Heart left ventricle (tissue), 16 donors: ENCODE results near the gene C3orf22. TPM values are rescaled to one million over a fixed set of nuclear protein-coding genes. Genes with fewer than 3 reads are reported as not detected.
A peak's percentile ranks its signal among the peaks of the same experiment; 100 is the strongest.

Source experiments
- ATAC-seq, 4 donors: fragments of 200-7000 bp; cut with Tn5 transposase; one replicate each; pipeline ENCODE4 v1.9.1; 2020 to 2022; ENCODE audit warnings: moderate library complexity in 4 of 4, mild to moderate bottlenecking in 3 of 4, moderate number of reproducible peaks in 1 of 4
- DNase-seq, 5 donors: peaks; one replicate each; pipeline ENCODE4 v3.0.0-alpha.2; 2020
- H3K27ac ChIP-seq, 12 donors: fragments of 200-600 bp; sonication (generic) in 4 of 12; one replicate each; pipeline versions ENCODE4 v1.5.0 to v1.8.0; 2016 to 2022; ENCODE audit warnings: mild to moderate bottlenecking in 2 of 12
- H3K27me3 ChIP-seq, 9 donors: fragments of 200-600 bp; sonication (generic) in 2 of 9; one replicate each; pipeline versions ENCODE4 v1.5.1 to v1.8.0; 2016 to 2022; ENCODE audit warnings: mild to moderate bottlenecking in 3 of 9
- H3K36me3 ChIP-seq, 9 donors: fragments of 200-600 bp; sonication (generic) in 2 of 9; one replicate each; pipeline versions ENCODE4 v1.5.0 to v1.8.0; 2018 to 2022; ENCODE audit warnings: mild to moderate bottlenecking in 2 of 9
- H3K4me1 ChIP-seq, 12 donors: fragments of 200-600 bp; sonication (generic) in 4 of 12; one replicate each; pipeline versions ENCODE4 v1.5.0 to v1.8.0; 2016 to 2022; ENCODE audit warnings: mild to moderate bottlenecking in 3 of 12
- H3K4me3 ChIP-seq, 12 donors: fragments of 200-600 bp; sonication (generic) in 4 of 12; one replicate each; pipeline versions ENCODE4 v1.5.0 to v1.8.0; 2017 to 2022; ENCODE audit warnings: mild to moderate bottlenecking in 9 of 12, moderate library complexity in 4 of 12
- H3K9me3 ChIP-seq, 12 donors: fragments of 200-600 bp; sonication (generic) in 4 of 12; one replicate each; pipeline versions ENCODE4 v1.5.0 to v1.8.0; 2016 to 2022; ENCODE audit warnings: mild to moderate bottlenecking in 1 of 12
- POLR2A ChIP-seq, 2 donors: fragments of 450-650 bp; IDR thresholded peaks; one replicate each; pipeline ENCODE4 v1.6.1; 2017; ENCODE audit warnings: antibody characterized with exemption in 2 of 2, mild to moderate bottlenecking in 2 of 2, moderate library complexity in 2 of 2
- WGBS, 4 donors: extraction: QIAGEN DNeasy Blood & Tissue Kit in 2 of 4; methylation state at CpG; one replicate each; pipeline versions ENCODE4 v1.1.5 to v1.1.7; 2013 to 2018; 5-methylcytosine and 5-hydroxymethylcytosine counted together
- intact Hi-C, 10 donors: fragments of 100-400 bp; cut with DNase I; formaldehyde crosslinking; loops; one replicate each; pipeline versions ENCODE4 v1.11.1 to v1.14.2; 2022
- polyA plus RNA-seq, 2 donors: library from polyadenylated mRNA; stranded (reverse); fragments of 200-250 nt; gene quantifications; one replicate each; pipeline ENCODE4 v1.2.3, GENCODE V29; 2013
- total RNA-seq, 9 donors: library from RNA; depleted of rRNA in 2 of 9; stranded (reverse); fragments of >200 nt in 2 of 9; fragmentation: NEBNext Ultra II Directional in 3 of 9; extraction: Animal tissue kit (Norgen Biotek cat#: 25700) in 3 of 9; gene quantifications; one replicate each; pipeline versions ENCODE4 v1.1.0 to v1.2.4, GENCODE V29; 2016 to 2023
- TF ChIP-seq, protein P1 (sequence below), 12 donors: fragments of 200-600 bp; sonication (generic) in 4 of 12; IDR thresholded peaks; one replicate each; pipeline versions ENCODE4 v1.5.0 to v1.8.0; 2018 to 2022; ENCODE audit warnings: antibody characterized with exemption in 12 of 12, mild to moderate bottlenecking in 5 of 12
- donor health status: ischemic (EF 13 %, LVEDD 7.1; RV severe dilation, severe dysfunction).
- donor health status: healthy with polysubstance abuse.
- donor health status: DM: no; HTN: yes; CAD: no.
- donor health status: DM: no; HTN: no; CAD: no.
- donor health status: ischemic (EF 25% LVEDD 6.9; RV normal size, moderate dysfunction).
- donor health status: ischemic (EF 25% LVEDD 5.7; RV mildly dilated, moderate dysfunction).
- donor health status: healthy.
- donor health status: DM: yes; HTN: yes; CAD: no.
- donor health status: ischemic (EF 35%, LVEDD 5.7; RV mildly dilated, moderate dysfunction).
- donor health status: nonischemic (EF 11% LVEDD 7.7; RV severe dilation, severe dysfunction).
- donor health status: DM: yes; HTN: yes; CAD: no.
- donor health status: PGD.
- donor health status: ischemic (EF 29% LVEDD 5.4; RV normal size, mild dysfunction).
- donor health status: nonischemic (EF 23%, LVEDD 6.1; RV moderate dilation, normal function).

Gene C3orf22
- total and polyA plus RNA-seq, 11 donors: not detected

- DNase-seq (no peak), ATAC-seq (no peak)
- Histone ChIP-seq H3K27ac (peak overlapping the region in 2 of 12 donors; percentile 59 to 78), H3K9me3 (no peaks in the 10 kb centered on the region), H3K4me3 (no peak overlapping the region), H3K4me1 (peaks cover 0 to 38% (median 5%) of the 10 kb centered on the region in 12 donors), H3K36me3 (no peaks in the 10 kb centered on the region), H3K27me3 (peaks cover 0 to 8% (median 0%) of the 10 kb centered on the region in 9 donors)
- no peak for TF ChIP-seq POLR2A (IDR thresholded peaks at IDR 0.05)
- TF ChIP-seq, protein P1, sequence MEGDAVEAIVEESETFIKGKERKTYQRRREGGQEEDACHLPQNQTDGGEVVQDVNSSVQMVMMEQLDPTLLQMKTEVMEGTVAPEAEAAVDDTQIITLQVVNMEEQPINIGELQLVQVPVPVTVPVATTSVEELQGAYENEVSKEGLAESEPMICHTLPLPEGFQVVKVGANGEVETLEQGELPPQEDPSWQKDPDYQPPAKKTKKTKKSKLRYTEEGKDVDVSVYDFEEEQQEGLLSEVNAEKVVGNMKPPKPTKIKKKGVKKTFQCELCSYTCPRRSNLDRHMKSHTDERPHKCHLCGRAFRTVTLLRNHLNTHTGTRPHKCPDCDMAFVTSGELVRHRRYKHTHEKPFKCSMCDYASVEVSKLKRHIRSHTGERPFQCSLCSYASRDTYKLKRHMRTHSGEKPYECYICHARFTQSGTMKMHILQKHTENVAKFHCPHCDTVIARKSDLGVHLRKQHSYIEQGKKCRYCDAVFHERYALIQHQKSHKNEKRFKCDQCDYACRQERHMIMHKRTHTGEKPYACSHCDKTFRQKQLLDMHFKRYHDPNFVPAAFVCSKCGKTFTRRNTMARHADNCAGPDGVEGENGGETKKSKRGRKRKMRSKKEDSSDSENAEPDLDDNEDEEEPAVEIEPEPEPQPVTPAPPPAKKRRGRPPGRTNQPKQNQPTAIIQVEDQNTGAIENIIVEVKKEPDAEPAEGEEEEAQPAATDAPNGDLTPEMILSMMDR (IDR thresholded peaks at IDR 0.05): no peak
- intact Hi-C loops: no loop called here
- WGBS, 4 donors: 86 to 91% (median 89%) methylated on average over 6 of the region's 6 CpGs
Observed at GRCh38 chr3:126531051-126531330, 27.7 kb downstream of the C3orf22 start.

- Histone ChIP-seq H3K4me1 (peaks cover 0 to 38% (median 5%) of the 10 kb centered on the region in 12 donors), H3K27ac (peak overlapping the region in 5 of 12 donors; percentile 45 to 78 (median 58)), H3K27me3 (peaks cover 0 to 3% (median 0%) of the 10 kb centered on the region in 9 donors), H3K9me3 (no peaks in the 10 kb centered on the region), H3K4me3 (no peak overlapping the region), H3K36me3 (no peaks in the 10 kb centered on the region)
- DNase-seq (peak in 3 of 5 donors; percentile 64 to 80 (median 65)), ATAC-seq (peak in 3 of 4 donors; percentile 53 to 61 (median 54))
- intact Hi-C loops: no loop called here
- WGBS, 4 donors: 62 to 81% (median 72%) methylated on average over 13 to 18 of the region's 18 CpGs
- TF ChIP-seq, protein P1 (IDR thresholded peaks at IDR 0.05): no peak
- no peak for TF ChIP-seq POLR2A (IDR thresholded peaks at IDR 0.05)
Observed at GRCh38 chr3:126530171-126531050, 28.3 kb downstream of the C3orf22 start.

DNA sequence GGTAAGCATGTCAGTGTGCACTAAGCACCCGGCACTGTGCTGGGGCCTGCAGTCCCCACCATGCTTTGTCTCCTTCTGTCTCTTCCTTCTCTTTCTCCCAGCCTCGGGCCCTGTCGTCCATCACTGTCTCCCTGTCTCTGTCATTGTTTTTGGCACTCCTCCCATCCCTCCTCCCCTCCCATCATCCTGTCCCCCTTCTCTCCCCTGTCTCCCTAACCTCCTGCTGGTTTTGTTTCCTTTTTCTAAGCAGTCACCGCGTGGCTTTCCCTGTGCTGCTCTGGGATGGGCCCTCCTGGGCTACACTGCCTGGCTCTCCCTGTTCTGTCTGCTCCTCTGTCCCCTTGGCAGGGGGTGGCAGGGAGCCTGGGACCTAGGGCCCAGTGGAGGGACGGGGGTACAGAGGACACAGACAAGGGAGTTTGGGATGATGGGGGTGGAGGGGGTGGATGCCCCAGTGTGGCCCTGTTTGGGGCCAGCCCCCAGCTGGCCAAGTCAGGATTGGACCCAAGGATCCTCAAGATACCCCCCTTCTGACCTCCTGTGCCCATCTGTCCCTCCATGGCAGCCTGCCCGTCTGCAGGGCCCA, 29.1 kb downstream of the C3orf22 start:
- WGBS, 4 donors: 49 to 62% (median 54%) methylated on average over 6 to 7 of the region's 7 CpGs
- Histone ChIP-seq H3K36me3 (no peaks in the 10 kb centered on the region), H3K27me3 (peaks cover 0 to 5% (median 0%) of the 10 kb centered on the region in 9 donors), H3K4me1 (peaks cover 0 to 40% (median 5%) of the 10 kb centered on the region in 12 donors), H3K27ac (peak overlapping the region in 7 of 12 donors; percentile 45 to 78 (median 58)), H3K9me3 (no peaks in the 10 kb centered on the region), H3K4me3 (no peak overlapping the region)
- peak in 3 of 5 donors; percentile 8 to 48 (median 23) for DNase-seq
- intact Hi-C loops: loop anchor here in 6 of 10 donors (5.0 to 10.0 kb wide), 4 partner anchors 38 to 1015 kb away; partner anchors contain the start of gene TXNRD3 (in 1 of the 6)
- no peak for ATAC-seq
- TF ChIP-seq POLR2A (IDR thresholded peaks at IDR 0.05): no peak
- TF ChIP-seq, protein P1 (IDR thresholded peaks at IDR 0.05): no peak
